HepG2 (cell line): ENCODE data around the gene CDH13.

ENCODE experiments used
- GPN1 ChIP-seq: sonication (generic); formaldehyde crosslinking; IDR thresholded peaks from 2 replicates; pipeline ENCODE4 v1.5.1; 2020; ENCODE audit warnings: missing genetic modification reagents, borderline replicate concordance
- JUNB ChIP-seq: sonication (generic); formaldehyde crosslinking; IDR thresholded peaks from 2 replicates; pipeline ENCODE4 v1.8.0; 2022; ENCODE audit warnings: missing genetic modification reagents, mild to moderate bottlenecking, borderline replicate concordance
- MAZ ChIP-seq, 2 experiments: sonication (generic) in 1 of 2; formaldehyde crosslinking in 1 of 2; IDR thresholded peaks; 2 replicates each; pipeline versions ENCODE4 v1.5.0 to v1.6.1; 2012 to 2020; ENCODE audit warnings: low read depth in 2 of 2, mild to moderate bottlenecking in 2 of 2, borderline replicate concordance in 1 of 2, improper control_type of control experiment in 1 of 2, low read length in 1 of 2, missing genetic modification reagents in 1 of 2, moderate library complexity in 1 of 2
- NBN ChIP-seq: fragments of 450-650 bp; conservative IDR thresholded peaks from 2 replicates; pipeline ENCODE4 v1.6.1; 2017
- SALL2 ChIP-seq: sonication (generic); formaldehyde crosslinking; IDR thresholded peaks from 2 replicates; pipeline ENCODE4 v1.8.1; 2023; ENCODE audit warnings: mild to moderate bottlenecking, missing genetic modification reagents, inconsistent platforms
- SNRNP70 ChIP-seq: fragments of 200-400 bp; formaldehyde crosslinking; IDR thresholded peaks from 2 replicates; pipeline ENCODE4 v1.6.1; 2017; ENCODE audit warnings: mild to moderate bottlenecking, low read depth, low read length, moderate library complexity
- YY1 ChIP-seq: IDR thresholded peaks from 2 replicates; pipeline ENCODE4 v1.6.1; 2011; ENCODE audit warnings: low read length, low read depth, moderate library complexity, mild to moderate bottlenecking; ENCODE audit not compliant: insufficient read depth, insufficient replicate concordance
- ZNF496 ChIP-seq: sonication (generic); formaldehyde crosslinking; IDR thresholded peaks from 2 replicates; pipeline ENCODE4 v1.8.1; 2023; ENCODE audit warnings: mild to moderate bottlenecking, moderate library complexity, missing genetic modification reagents; ENCODE audit not compliant: insufficient replicate concordance
- ZNF678 ChIP-seq: sonication (generic); formaldehyde crosslinking; IDR thresholded peaks from 2 replicates; pipeline ENCODE4 v1.4.0; 2020; ENCODE audit warnings: mild to moderate bottlenecking, missing genetic modification reagents
- ZZZ3 ChIP-seq: sonication (generic); formaldehyde crosslinking; IDR thresholded peaks from 2 replicates; pipeline ENCODE4 v1.4.0; 2020; ENCODE audit warnings: missing genetic modification reagents, mild to moderate bottlenecking, borderline replicate concordance
- TF ChIP-seq, protein P1 (sequence below): sonication (generic); formaldehyde crosslinking; IDR thresholded peaks from 2 replicates; pipeline ENCODE4 v1.5.0; 2020; ENCODE audit warnings: mild to moderate bottlenecking, missing genetic modification reagents, moderate library complexity
- TF ChIP-seq, protein P2 (sequence below): IDR thresholded peaks from 2 replicates; pipeline ENCODE4 v1.6.1; 2016; ENCODE audit warnings: low read depth, missing genetic modification reagents, missing compliant biosample characterization

DNA sequence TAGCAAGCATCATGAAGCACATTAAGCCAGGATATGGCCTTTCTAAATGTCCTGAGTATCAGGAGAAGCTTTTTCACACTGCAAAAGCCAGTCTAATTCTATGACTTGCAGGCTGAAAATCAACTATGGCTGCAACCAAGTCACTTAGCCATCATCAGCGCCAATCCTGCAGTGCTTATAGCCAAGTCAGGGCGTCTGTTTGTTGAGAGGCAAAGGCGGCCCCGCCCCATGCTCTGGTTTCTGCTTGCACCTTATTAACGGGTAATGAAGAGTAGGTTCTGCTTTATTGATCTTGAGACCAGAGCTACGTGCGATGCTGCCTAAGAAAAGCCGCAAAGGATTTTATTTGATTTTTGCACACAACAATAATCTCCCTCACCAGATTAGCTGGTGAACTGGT, 88.4 kb downstream of the CDH13 start:
- TF ChIP-seq, protein P1, sequence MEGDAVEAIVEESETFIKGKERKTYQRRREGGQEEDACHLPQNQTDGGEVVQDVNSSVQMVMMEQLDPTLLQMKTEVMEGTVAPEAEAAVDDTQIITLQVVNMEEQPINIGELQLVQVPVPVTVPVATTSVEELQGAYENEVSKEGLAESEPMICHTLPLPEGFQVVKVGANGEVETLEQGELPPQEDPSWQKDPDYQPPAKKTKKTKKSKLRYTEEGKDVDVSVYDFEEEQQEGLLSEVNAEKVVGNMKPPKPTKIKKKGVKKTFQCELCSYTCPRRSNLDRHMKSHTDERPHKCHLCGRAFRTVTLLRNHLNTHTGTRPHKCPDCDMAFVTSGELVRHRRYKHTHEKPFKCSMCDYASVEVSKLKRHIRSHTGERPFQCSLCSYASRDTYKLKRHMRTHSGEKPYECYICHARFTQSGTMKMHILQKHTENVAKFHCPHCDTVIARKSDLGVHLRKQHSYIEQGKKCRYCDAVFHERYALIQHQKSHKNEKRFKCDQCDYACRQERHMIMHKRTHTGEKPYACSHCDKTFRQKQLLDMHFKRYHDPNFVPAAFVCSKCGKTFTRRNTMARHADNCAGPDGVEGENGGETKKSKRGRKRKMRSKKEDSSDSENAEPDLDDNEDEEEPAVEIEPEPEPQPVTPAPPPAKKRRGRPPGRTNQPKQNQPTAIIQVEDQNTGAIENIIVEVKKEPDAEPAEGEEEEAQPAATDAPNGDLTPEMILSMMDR (CRISPR knock-in tag), result no peak
- no peak for TF ChIP-seq ZNF678 (CRISPR knock-in tag)
- TF ChIP-seq JUNB (CRISPR knock-in tag), result no peak
- no peak for TF ChIP-seq SALL2 (CRISPR knock-in tag)
- TF ChIP-seq ZNF496 (CRISPR knock-in tag), result no peak
- TF ChIP-seq ZZZ3 (CRISPR knock-in tag), result no peak
- TF ChIP-seq GPN1 (CRISPR knock-in tag), result no peak
- no peak for TF ChIP-seq SNRNP70
- TF ChIP-seq, protein P2, sequence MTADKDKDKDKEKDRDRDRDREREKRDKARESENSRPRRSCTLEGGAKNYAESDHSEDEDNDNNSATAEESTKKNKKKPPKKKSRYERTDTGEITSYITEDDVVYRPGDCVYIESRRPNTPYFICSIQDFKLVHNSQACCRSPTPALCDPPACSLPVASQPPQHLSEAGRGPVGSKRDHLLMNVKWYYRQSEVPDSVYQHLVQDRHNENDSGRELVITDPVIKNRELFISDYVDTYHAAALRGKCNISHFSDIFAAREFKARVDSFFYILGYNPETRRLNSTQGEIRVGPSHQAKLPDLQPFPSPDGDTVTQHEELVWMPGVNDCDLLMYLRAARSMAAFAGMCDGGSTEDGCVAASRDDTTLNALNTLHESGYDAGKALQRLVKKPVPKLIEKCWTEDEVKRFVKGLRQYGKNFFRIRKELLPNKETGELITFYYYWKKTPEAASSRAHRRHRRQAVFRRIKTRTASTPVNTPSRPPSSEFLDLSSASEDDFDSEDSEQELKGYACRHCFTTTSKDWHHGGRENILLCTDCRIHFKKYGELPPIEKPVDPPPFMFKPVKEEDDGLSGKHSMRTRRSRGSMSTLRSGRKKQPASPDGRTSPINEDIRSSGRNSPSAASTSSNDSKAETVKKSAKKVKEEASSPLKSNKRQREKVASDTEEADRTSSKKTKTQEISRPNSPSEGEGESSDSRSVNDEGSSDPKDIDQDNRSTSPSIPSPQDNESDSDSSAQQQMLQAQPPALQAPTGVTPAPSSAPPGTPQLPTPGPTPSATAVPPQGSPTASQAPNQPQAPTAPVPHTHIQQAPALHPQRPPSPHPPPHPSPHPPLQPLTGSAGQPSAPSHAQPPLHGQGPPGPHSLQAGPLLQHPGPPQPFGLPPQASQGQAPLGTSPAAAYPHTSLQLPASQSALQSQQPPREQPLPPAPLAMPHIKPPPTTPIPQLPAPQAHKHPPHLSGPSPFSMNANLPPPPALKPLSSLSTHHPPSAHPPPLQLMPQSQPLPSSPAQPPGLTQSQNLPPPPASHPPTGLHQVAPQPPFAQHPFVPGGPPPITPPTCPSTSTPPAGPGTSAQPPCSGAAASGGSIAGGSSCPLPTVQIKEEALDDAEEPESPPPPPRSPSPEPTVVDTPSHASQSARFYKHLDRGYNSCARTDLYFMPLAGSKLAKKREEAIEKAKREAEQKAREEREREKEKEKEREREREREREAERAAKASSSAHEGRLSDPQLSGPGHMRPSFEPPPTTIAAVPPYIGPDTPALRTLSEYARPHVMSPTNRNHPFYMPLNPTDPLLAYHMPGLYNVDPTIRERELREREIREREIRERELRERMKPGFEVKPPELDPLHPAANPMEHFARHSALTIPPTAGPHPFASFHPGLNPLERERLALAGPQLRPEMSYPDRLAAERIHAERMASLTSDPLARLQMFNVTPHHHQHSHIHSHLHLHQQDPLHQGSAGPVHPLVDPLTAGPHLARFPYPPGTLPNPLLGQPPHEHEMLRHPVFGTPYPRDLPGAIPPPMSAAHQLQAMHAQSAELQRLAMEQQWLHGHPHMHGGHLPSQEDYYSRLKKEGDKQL, result no peak
- no peak for TF ChIP-seq NBN
- TF ChIP-seq MAZ (IDR thresholded peaks at IDR 0.05; ENCODE audit: borderline replicate concordance, low read depth, low read length), result no peak
- no peak for TF ChIP-seq MAZ (CRISPR knock-in tag; IDR thresholded peaks at IDR 0.05; ENCODE audit: low read depth)
- TF ChIP-seq YY1, result no peak
